LHCN-M2 (cell line): ENCODE results near the gene SLC39A3. TPM values are rescaled to one million over a fixed set of nuclear protein-coding genes. Genes with fewer than 3 reads are reported as not detected.

Source experiments
- DNase-seq: peaks from one replicate; pipeline ENCODE4 v3.0.0-alpha.2; 2012; ENCODE audit warnings: low read depth
- total RNA-seq: library from RNA; depleted of rRNA; stranded (reverse); fragments of >200 nt; gene quantifications from 2 replicates; pipeline ENCODE4 v1.2.3, GENCODE V29; 2014

The SLC39A3 gene
- total RNA-seq, 1 experiment from 2014 or later = 47.7 TPM

GRCh38 chr19:2769218-2769617, 29.4 kb upstream of the SLC39A3 start:
- no peak for DNase-seq

- DNase-seq = no peak
Measured at GRCh38 chr19:2768365-2769132, 28.7 kb upstream of the SLC39A3 start.

GRCh38 chr19:2767688-2768087, 27.9 kb upstream of the SLC39A3 start:
- DNase-seq = no peak

DNA sequence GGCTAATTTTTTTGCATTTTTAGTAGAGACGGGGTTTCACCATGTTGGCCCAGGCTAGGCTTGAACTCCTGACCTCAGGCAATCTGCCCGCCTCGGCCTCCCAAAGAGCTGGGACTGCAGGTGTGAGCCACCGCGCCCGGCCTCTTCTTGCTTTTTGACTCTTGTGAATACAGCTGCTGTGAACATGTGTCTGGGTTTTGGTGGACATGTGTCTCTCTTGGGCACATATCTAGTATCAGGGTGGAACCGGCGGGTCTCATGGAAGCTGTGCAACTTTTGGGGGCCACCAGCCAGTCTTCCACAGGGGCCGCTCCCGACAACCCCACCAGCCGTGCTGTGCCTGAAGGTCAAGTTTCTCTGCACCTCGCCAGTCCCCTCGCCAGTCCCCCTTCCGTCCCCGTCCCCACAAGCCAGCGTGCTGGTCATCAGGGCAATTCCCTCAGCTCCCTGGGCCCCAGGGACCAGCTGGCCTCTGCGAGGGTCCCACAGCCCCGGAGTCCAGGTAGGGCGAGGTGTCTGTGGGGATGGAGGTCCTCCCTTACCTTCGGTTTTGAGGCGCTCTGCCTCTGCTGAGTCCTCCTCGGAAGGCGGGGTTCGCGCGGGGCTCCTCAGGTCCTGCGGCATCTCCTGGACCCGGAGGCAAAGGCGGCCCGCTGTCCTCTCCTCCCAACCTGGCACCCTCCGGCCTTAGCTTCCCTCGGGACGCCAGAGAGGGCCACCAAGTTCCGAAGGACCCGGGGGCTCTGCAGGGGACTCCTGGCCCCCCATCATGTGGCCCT, 27.0 kb upstream of the SLC39A3 start:
- DNase-seq = no peak

DNA sequence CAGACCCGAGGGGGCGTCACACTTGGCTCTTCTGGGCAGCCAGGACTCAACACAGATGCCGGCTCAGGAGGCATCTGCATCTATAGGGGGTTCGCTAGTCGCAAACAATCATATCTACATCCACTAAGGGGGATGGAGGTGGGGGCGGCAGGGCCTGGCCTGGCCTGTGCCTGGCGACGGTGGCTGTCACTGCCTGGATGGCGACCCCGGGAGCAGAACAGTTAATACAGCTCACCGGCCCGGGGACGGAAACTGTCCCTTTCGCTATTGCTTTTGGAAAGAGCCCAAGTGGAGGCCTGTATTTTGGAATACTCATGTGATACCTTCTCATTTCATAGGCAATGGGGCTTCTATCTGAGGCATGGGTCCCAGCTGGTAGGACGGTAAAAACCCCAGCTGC, 25.6 kb upstream of the SLC39A3 start:
- DNase-seq = no peak

- DNase-seq = no peak
Measured at GRCh38 chr19:2764945-2765344, 25.1 kb upstream of the SLC39A3 start.

DNA sequence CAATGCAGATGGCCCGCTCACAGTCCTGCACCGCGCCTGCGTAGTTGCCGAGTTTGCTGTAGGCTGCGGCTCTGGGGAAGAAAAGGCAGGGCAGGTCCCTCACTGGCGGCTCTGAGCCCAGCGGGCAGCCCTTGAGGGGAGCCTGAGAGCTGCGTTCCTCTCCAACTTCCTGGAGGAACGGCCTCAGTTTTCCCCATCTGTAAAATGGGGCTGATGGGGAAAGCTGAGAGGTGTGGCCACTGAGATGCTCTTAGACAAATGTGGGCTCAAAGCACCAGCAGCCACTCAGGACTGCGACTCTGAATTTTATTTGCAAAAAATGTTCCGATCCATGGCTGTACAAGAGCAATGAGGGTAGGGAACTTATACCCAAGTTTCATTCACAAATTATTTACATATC, 23.9 kb upstream of the SLC39A3 start:
- no peak for DNase-seq

DNA sequence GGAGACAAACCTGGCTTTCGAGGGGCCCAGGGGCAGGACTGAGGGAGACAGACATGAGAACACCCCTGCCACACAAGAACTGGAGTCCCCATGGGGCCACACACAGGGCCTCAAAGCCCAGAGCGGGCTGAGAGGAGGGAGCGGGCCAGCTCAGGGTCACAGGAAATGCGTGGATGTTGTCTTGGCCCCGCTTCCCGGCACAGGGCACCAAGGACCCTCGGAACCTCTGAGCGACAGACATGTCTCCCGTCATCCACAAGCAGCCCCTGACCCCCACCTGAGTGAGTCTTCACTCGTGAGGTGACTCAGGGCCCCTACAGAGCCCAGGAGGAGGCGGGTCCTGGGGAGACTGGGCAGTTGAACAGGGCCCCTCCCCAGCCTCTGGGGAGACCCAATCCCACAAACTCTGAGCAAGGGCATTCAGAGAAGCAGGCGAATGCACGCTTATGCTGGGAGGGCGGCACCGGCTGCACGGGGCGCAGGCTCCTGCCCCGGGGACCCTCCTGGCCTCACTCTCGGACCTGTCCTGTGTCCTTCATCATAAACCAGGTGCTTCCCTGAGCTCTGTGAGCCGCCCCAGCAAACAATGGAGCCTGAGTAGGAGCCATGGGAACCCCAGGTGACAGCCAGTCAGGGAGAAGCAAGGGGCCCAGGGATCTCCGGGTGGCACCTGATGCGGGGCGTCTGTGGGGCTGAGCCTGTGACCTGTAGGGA, 23.1 kb upstream of the SLC39A3 start:
- no peak for DNase-seq

DNA sequence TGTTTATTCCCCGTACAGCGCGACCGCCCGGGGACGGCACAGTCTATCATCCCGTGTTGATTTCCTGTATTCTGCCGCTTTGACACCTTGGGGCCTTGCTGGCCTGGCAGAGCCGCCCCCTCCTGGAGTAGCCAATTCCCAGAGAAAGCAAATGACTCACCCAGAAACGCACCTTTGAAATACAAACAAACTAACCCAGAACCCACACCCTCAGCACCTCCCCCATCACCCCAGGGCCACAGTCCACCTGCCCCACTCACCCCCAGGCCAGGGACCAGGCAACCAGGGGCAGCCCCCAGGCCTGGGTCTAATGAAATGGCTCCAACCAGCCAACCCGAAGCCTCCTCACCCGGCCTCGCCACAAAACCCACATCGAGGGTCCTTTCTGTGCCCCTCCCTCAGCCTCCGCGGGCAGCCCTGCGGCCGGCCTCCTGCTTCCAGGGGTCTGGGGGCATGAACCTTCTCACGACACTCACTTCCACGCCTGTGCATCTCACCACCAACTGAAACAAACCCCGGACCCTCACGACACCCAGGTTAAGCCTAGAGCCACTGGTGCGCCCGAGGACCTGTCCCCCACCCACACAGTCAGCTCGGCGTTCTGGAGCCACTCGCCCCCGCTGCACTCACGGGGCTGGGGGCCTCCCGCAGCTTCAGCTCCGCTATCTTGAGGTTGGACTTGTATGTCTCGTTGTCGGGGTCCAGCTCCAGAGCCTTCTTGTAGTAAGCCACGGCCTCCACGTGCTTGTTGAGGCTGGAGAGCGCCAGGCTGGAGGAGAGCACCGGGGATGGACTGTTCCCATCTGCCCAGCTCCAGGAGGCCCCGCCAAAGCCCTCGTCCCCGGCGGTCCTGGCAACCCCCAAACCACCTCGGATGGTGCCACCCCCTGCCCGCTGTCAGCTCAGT, 22.3 kb upstream of the SLC39A3 start:
- DNase-seq = no peak

- no peak for DNase-seq
Measured at GRCh38 chr19:2761309-2761677, 21.5 kb upstream of the SLC39A3 start.

GRCh38 chr19:2759965-2760364, 20.1 kb upstream of the SLC39A3 start:
- DNase-seq = no peak

DNA sequence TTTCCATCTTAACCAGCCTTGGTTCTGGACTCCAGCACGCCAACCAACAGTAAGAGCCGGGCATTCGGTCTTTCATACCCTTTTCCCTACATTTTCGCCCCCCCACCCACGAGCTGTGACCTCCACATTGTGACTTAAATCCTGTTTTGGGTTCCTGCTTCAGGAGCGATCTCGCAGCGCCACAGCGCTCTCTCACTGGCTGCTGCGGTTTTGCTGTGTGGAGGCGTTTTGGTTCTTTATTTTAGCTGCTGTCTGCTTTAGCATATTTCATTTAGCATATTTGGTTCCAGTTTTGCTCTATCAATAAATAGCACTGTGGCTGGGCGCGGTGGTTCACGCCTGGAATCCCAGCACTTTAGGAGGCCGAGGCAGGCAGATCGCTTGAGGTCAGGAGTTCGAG, 19.5 kb upstream of the SLC39A3 start:
- DNase-seq = no peak

GRCh38 chr19:2758601-2759313, 18.9 kb upstream of the SLC39A3 start:
- DNase-seq = no peak

DNA sequence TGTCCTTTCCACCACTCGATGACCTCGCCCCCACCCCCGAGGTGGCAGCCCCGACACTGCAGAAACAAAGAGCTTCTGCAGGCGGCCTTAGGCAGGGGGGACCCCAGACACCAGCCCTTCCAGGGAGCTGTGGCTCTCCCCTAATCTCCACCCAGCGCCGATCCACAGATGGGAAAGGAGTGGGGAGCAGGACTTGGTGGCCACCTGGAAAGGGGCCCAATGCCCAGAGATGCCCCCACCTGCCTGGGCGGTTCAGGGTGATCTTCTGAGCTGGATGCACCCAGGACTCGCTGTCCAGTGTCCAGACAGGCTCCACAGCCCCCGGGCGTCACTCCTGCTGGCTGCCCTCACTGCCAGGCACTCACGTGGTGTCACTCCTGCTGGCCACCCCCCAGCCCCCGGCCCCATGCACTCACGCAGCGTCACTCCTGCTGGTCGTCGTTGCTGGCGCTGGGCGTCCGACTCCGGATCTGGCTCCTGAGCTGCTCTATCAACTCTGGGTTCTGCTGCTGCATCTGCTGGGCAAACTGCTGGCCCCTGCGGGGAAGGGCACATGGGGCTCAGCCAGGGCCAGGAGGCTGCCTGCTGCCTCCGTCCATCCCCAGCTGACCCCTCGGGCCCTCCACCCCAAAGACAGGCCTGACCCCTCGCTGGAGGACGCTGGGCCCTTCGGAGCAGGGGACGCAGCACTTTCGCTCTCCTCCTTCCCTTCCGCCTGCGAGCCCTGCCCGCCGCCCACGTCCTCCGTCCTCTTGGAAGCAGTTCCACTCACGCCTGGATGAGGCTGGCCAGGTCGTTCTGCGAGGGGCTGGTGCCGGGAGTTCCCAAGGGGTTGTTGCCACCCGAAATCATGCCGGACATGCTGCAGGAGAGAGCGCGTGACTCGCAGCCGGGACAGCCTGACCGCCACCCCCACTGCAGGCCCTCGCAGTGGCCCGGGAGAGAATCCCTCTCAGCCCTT, 17.4 kb upstream of the SLC39A3 start:
- no peak for DNase-seq

DNA sequence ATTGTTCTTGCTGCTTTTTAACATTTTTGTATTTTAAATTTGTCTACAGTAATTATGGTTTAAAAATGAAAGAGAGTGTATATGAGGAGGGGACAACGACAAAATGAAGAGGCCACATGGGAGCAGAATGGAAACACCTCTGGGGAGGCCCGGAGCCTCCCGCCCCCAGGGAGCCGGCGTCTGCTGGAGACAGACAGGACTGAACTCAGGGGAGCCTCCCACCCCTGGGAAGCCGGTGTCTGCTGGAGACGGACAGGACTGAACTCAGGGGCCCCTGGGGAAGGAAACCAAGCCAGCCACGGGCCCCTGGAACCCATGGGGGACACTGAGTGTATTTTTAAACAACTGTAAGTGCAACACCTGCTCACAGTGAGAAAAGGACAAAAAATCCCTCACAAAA, 16.7 kb upstream of the SLC39A3 start:
- no peak for DNase-seq

DNA sequence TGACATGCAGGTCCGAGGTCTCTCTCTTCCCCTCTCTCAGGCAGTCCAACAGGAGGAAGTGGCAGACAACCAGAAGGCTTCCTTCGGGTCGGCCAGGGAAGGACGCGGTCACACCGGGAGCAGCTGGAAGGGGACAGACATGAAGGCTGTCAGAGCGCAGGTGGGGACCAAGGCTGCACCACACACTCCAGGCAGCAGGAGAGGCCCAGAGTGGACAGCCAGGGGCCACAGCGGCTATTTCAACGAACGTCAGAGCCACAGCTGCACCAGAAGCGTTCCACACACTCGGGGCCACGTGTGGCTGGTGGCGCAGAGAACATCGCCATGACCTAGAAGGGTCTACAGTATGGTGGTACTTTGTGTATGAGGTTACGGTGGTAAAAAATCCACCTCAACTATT, 16.0 kb upstream of the SLC39A3 start:
- DNase-seq = no peak

- no peak for DNase-seq
Measured at GRCh38 chr19:2755448-2755705, 15.6 kb upstream of the SLC39A3 start.

DNA sequence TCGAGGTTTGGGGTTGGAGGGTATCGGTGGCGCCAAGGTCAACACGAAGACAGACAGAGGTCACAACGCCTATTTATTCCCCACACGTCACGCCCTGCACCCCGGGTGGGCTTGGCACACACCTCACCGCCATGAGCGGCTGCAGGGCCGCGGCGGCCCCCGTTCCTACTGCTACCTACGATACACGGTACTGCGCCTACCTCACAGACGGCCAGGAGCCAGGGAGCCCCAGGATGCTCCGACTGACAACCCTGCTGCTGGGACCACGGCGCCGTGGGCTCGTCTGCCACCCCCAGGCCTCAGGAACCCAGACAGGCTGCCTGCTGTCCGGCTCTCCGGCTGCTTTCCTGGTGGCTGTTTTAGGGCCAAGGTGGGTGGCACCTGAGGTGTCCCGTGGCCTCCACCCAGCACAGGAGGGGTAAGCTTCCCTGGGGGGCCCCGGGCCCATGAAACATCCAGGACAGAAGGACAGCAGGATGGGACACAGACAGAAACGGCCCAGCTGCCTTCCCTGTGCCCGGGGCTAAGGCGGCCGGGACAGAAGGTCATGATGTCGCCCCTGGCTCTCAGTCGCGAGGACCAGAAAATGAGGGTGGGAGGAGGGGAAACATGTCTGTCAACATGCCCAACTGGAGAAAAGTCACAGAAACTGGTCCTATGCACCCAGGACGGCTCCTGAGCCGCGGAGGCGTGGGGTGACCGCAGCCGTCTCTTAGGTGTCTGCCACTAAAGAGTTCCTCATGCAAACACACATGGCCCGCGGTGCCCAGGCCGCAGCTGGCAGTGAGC, 15.0 kb upstream of the SLC39A3 start:
- DNase-seq = no peak

GRCh38 chr19:2751438-2751830, 11.6 kb upstream of the SLC39A3 start:
- DNase-seq = no peak
